ENCODE data around the gene DCAF11. TPM values are rescaled to one million over a fixed set of nuclear protein-coding genes. Genes with fewer than 3 reads are reported as not detected.

DCAF11 gene
- total and polyA plus RNA-seq, 2 of the 8 experiments (the other 6 are each of a cell fraction or from before 2014, with no cell fraction given) = 60.4 to 63.6 TPM

DNA sequence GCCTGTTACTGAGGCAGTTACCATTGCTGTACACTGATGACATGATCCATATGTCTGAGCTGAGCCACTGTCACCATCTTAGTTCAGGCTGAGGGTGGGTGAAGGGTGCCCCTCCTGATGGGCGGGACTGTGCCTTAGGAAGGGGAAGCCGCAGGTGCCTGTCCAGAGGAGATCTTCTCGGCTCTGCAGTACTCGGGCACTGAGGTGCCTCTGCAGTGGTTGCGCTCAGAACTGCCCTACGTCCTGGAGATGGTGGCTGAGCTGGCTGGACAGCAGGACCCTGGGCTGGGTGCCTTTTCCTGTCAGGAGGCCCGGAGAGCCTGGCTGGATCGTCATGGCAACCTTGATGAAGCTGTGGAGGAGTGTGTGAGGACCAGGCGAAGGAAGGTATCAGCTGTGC is 36.4 kb downstream of the DCAF11 start (continued):
- TF ChIP-seq MAFK (IDR thresholded peaks at IDR 0.05; ENCODE audit: low read depth, low read length) (no peak), CEBPB (IDR thresholded peaks at IDR 0.05; ENCODE audit: low read depth, low read length) (no peak), RBBP5 (IDR thresholded peaks at IDR 0.05; ENCODE audit: borderline replicate concordance, low read depth, low read length) (no peak), JUND (IDR thresholded peaks at IDR 0.05; ENCODE audit: low read length) (no peak), CBX5 (IDR thresholded peaks at IDR 0.05; ENCODE audit: low read depth, low read length) (no peak), BCL11A (IDR thresholded peaks at IDR 0.05; ENCODE audit: low read depth in 2 of 2, low read length in 2 of 2) (no peak)

Measured in H1 (cell line).